Activated CD4-positive, alpha-beta T cell treated with anti-CD3 and anti-CD28 coated beads, Interleukin-2, amount 50 U/mL, for 24 hours (primary cell): ENCODE measurements around the gene PSMD13.
"Not testable (repeated sequence)": the region's sequence is repeated elsewhere in the genome, so short reads cannot be mapped to it uniquely, and the experiment has no call there.

Source experiments
- DNase-seq, 2 donors: peaks; one replicate each; pipeline ENCODE4 v3.0.0-alpha.2; 2020; ENCODE audit warnings: low read depth in 1 of 2, low spot score in 1 of 2

The PSMD13 gene

GRCh38 chr11:236774-237767, at the start of gene PSMD13:
Gene PSMD13, plus strand, starts transcription at chr11:236976. Its CDS starts 74 bp downstream, at chr11:237050.
- peak; percentile 76 for DNase-seq

- not testable (repeated sequence) for DNase-seq
These were observed 47.5 kb upstream of the PSMD13 start for GRCh38 chr11:189200-189783.

GRCh38 chr11:189843-190311, 46.9 kb upstream of the PSMD13 start:
- not testable (repeated sequence) for DNase-seq

- not testable (repeated sequence) for DNase-seq
These were observed 46.2 kb upstream of the PSMD13 start for GRCh38 chr11:190546-190945.

- DNase-seq, result not testable (repeated sequence)
These were observed 45.0 kb upstream of the PSMD13 start for GRCh38 chr11:191490-192478.

GRCh38 chr11:192674-193128, 44.1 kb upstream of the PSMD13 start, which contains the start of gene SCGB1C1:
Gene SCGB1C1, plus strand, starts transcription at chr11:193078. Its CDS starts 22 bp downstream, at chr11:193100.
- not testable (repeated sequence) for DNase-seq

GRCh38 chr11:193481-193880, 43.3 kb upstream of the PSMD13 start:
- not testable (repeated sequence) for DNase-seq

- no peak for DNase-seq
These were observed 39.7 kb upstream of the PSMD13 start for GRCh38 chr11:196786-197731.

- no peak for DNase-seq
These were observed 39.0 kb upstream of the PSMD13 start for GRCh38 chr11:197741-198235.

- DNase-seq, result no peak
These were observed 38.5 kb upstream of the PSMD13 start for GRCh38 chr11:198236-198806.

GRCh38 chr11:199004-199581, 37.7 kb upstream of the PSMD13 start:
- DNase-seq, result no peak

- DNase-seq, result no peak
These were observed 37.0 kb upstream of the PSMD13 start for GRCh38 chr11:199782-200181.

- no peak for DNase-seq
These were observed 36.4 kb upstream of the PSMD13 start for GRCh38 chr11:200224-201003.

- DNase-seq, result no peak
These were observed 34.8 kb upstream of the PSMD13 start for GRCh38 chr11:201966-202365.

GRCh38 chr11:202490-202889, 34.3 kb upstream of the PSMD13 start:
- no peak for DNase-seq

GRCh38 chr11:203056-203944, 33.5 kb upstream of the PSMD13 start:
- no peak for DNase-seq
